GM18909 (cell line): ENCODE data around the gene AK9.
"Not testable (repeated sequence)": the region's sequence is repeated elsewhere in the genome, so short reads cannot be mapped to it uniquely, and the experiment has no call there.

Source experiments
- ATAC-seq: cut with Tn5 transposase; IDR thresholded peaks from one replicate; pipeline ENCODE4 v1.9.1; 2021; ENCODE audit warnings: mild to moderate bottlenecking; ENCODE audit not compliant: unreplicated experiment, poor library complexity

The AK9 gene

GRCh38 chr6:109701221-109701620, 10.2 kb upstream of the AK9 start:
- ATAC-seq, result no peak

GRCh38 chr6:109696355-109696754, 5.4 kb upstream of the AK9 start:
- no peak for ATAC-seq

- no peak for ATAC-seq
Measured at GRCh38 chr6:109695468-109695867, 4.5 kb upstream of the AK9 start.

- peak; percentile 37 for ATAC-seq
Measured at GRCh38 chr6:109693111-109693510, 2.1 kb upstream of the AK9 start.

- ATAC-seq, result peak; percentile 46
Measured at GRCh38 chr6:109690373-109690736, 647 bp downstream of the AK9 start.

- no peak for ATAC-seq
Measured at GRCh38 chr6:109687271-109687761, 3.7 kb downstream of the AK9 start.

GRCh38 chr6:109686566-109687265, 4.3 kb downstream of the AK9 start:
- no peak for ATAC-seq

- ATAC-seq, result not testable (repeated sequence)
Measured at GRCh38 chr6:109678661-109679505, 12.1 kb downstream of the AK9 start.

- no peak for ATAC-seq
Measured at GRCh38 chr6:109678240-109678639, 12.8 kb downstream of the AK9 start.

GRCh38 chr6:109676724-109677123, 14.3 kb downstream of the AK9 start:
- ATAC-seq, result no peak

- no peak for ATAC-seq
Measured at GRCh38 chr6:109672839-109673238, 18.2 kb downstream of the AK9 start.

- no peak for ATAC-seq
Measured at GRCh38 chr6:109672175-109672574, 18.8 kb downstream of the AK9 start.

GRCh38 chr6:109671733-109672132, 19.3 kb downstream of the AK9 start:
- ATAC-seq, result no peak

GRCh38 chr6:109669811-109670210, 21.2 kb downstream of the AK9 start:
- no peak for ATAC-seq

GRCh38 chr6:109662192-109662591, 28.8 kb downstream of the AK9 start:
- ATAC-seq, result no peak

- ATAC-seq, result no peak
Measured at GRCh38 chr6:109660526-109661320, 30.3 kb downstream of the AK9 start.

- ATAC-seq, result no peak
Measured at GRCh38 chr6:109655761-109656262, 35.2 kb downstream of the AK9 start.

- no peak for ATAC-seq
Measured at GRCh38 chr6:109653264-109653663, 37.7 kb downstream of the AK9 start.

- no peak for ATAC-seq
Measured at GRCh38 chr6:109644131-109644530, 46.9 kb downstream of the AK9 start.

GRCh38 chr6:109632405-109632804, 58.6 kb downstream of the AK9 start:
- no peak for ATAC-seq

GRCh38 chr6:109631403-109631802, 59.6 kb downstream of the AK9 start:
- ATAC-seq, result no peak
